ENCODE data around the gene NHEJ1. TPM values are rescaled to one million over a fixed set of nuclear protein-coding genes. Genes with fewer than 3 reads are reported as not detected.

NHEJ1 gene
- total RNA-seq, 1 experiment from 2014 or later, result 11.5 TPM

DNA sequence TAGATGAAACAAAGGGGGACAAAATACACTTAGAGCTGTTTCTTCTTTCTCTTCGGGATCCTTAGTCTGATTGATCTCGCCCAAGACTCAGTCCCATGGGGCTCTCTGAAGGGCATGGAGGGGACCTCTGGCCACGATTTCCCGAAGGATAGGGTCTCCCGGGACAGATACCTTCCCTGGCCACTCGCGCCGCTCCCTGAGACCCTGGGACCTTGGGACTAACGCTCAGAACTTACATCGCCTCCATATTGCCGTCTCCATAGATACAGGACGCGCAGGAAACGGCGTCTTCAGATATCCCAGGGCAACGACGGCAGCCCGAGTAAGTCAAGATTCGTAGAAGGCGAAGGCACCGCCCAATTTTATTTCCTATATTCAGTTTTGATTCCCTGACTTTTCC is 119.4 kb downstream of the NHEJ1 start, which contains the start of gene CFAP65:
Gene CFAP65 (minus strand): TSS at position 265 of the 400 bp plus-strand sequence. CDS start 2,468 bp downstream, outside the sequence.
- Mint-ChIP-seq H3K9me3 (ENCODE audit: unreplicated experiment) (no peaks in the 10 kb centered on the region), H3K4me3 (ENCODE audit: unreplicated experiment) (peak within 1 kb of the TSS; percentile 72), H3K4me1 (ENCODE audit: insufficient read depth, unreplicated experiment) (peaks cover 6% of the 10 kb centered on the region), H3K27ac (ENCODE audit: low read depth, unreplicated experiment) (no peak within 1 kb of the TSS), H3K36me3 (ENCODE audit: insufficient read depth, unreplicated experiment) (no peaks in the 10 kb centered on the region), H3K27me3 (ENCODE audit: insufficient read depth, unreplicated experiment) (peaks cover 86% of the 10 kb centered on the region)
- POLR2A ChIA-PET, result interaction anchor here (0.6 to 1.5 kb wide), 4 partner anchors 12 to 204 kb away, joined by 3 to 4 read pairs (median 4); partner anchors contain the start of genes GLB1L and STK16
- no peak for DNase-seq (ENCODE audit: unreplicated experiment)
- BruUV-seq (replicated peaks), result no TSS peak
- CTCF ChIA-PET, result interaction anchor here (0.6 to 2.3 kb wide), 16 partner anchors 9 to 364 kb away, joined by 3 to 15 read pairs (median 4); no protein-coding TSS in a partner anchor
- TF ChIP-seq, protein P1, sequence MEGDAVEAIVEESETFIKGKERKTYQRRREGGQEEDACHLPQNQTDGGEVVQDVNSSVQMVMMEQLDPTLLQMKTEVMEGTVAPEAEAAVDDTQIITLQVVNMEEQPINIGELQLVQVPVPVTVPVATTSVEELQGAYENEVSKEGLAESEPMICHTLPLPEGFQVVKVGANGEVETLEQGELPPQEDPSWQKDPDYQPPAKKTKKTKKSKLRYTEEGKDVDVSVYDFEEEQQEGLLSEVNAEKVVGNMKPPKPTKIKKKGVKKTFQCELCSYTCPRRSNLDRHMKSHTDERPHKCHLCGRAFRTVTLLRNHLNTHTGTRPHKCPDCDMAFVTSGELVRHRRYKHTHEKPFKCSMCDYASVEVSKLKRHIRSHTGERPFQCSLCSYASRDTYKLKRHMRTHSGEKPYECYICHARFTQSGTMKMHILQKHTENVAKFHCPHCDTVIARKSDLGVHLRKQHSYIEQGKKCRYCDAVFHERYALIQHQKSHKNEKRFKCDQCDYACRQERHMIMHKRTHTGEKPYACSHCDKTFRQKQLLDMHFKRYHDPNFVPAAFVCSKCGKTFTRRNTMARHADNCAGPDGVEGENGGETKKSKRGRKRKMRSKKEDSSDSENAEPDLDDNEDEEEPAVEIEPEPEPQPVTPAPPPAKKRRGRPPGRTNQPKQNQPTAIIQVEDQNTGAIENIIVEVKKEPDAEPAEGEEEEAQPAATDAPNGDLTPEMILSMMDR (IDR thresholded peaks at IDR 0.05; ENCODE audit: unreplicated experiment), result no peak
- intact Hi-C loops (cut with micrococcal nuclease), result no loop called here

DNA sequence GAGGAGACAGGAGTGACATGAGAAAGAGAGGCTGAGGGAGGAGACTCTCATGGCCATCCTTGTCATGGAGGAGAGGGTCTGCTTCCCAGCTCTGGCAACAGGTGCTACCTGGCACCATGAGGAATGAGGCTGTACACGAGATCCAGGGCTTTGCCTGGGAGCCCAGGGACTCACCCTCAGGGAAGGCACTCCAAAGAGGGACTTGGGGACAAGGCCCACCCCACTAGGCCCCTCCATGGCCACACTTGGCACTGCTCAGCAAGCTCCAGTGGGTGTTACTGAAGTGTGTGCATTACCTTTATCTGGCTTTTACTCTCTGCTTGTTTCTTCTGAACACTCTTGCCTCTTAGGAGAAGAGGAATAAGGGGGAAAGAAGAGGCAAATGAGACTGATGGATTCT is 122.0 kb downstream of the NHEJ1 start:
- TF ChIP-seq, protein P1 (IDR thresholded peaks at IDR 0.05; ENCODE audit: unreplicated experiment), result no peak
- H3K4me3 Mint-ChIP-seq (ENCODE audit: unreplicated experiment), result no peak overlapping the region
- H3K36me3 Mint-ChIP-seq (ENCODE audit: insufficient read depth, unreplicated experiment), result no peaks in the 10 kb centered on the region
- ChIA-PET CTCF (interaction anchor here (0.6 to 2.8 kb wide), 7 partner anchors 10 to 413 kb away, joined by 3 to 22 read pairs (median 4); no protein-coding TSS in a partner anchor), POLR2A (no interaction called here)
- H3K9me3 Mint-ChIP-seq (ENCODE audit: unreplicated experiment), result no peaks in the 10 kb centered on the region
- peaks cover 6% of the 10 kb centered on the region for H3K4me1 Mint-ChIP-seq (ENCODE audit: insufficient read depth, unreplicated experiment)
- H3K27ac Mint-ChIP-seq (ENCODE audit: low read depth, unreplicated experiment), result no peak overlapping the region
- H3K27me3 Mint-ChIP-seq (ENCODE audit: insufficient read depth, unreplicated experiment), result peaks cover 94% of the 10 kb centered on the region
- intact Hi-C loops (cut with micrococcal nuclease), result no loop called here
- no TSS peak for BruUV-seq (replicated peaks)
- DNase-seq (ENCODE audit: unreplicated experiment), result no peak

GRCh38 chr2:219037783-219038499 is 122.7 kb downstream of the NHEJ1 start:
- no peak for DNase-seq (ENCODE audit: unreplicated experiment)
- H3K4me1 Mint-ChIP-seq (ENCODE audit: insufficient read depth, unreplicated experiment), result peaks cover 6% of the 10 kb centered on the region
- H3K4me3 Mint-ChIP-seq (ENCODE audit: unreplicated experiment), result no peak overlapping the region
- peaks cover 94% of the 10 kb centered on the region for H3K27me3 Mint-ChIP-seq (ENCODE audit: insufficient read depth, unreplicated experiment)
- intact Hi-C loops (cut with micrococcal nuclease), result no loop called here
- TF ChIP-seq, protein P1 (IDR thresholded peaks at IDR 0.05; ENCODE audit: unreplicated experiment), result no peak
- no peaks in the 10 kb centered on the region for H3K36me3 Mint-ChIP-seq (ENCODE audit: insufficient read depth, unreplicated experiment)
- ChIA-PET CTCF (interaction anchor here (0.6 to 2.8 kb wide), 7 partner anchors 9 to 122 kb away, joined by 3 to 22 read pairs (median 4); no protein-coding TSS in a partner anchor), POLR2A (no interaction called here)
- BruUV-seq (replicated peaks), result no TSS peak
- no peaks in the 10 kb centered on the region for H3K9me3 Mint-ChIP-seq (ENCODE audit: unreplicated experiment)
- no peak overlapping the region for H3K27ac Mint-ChIP-seq (ENCODE audit: low read depth, unreplicated experiment)

GRCh38 chr2:219035942-219036341 is 124.7 kb downstream of the NHEJ1 start:
- Mint-ChIP-seq H3K27ac (ENCODE audit: low read depth, unreplicated experiment) (no peak overlapping the region), H3K4me3 (ENCODE audit: unreplicated experiment) (no peak overlapping the region), H3K36me3 (ENCODE audit: insufficient read depth, unreplicated experiment) (no peaks in the 10 kb centered on the region), H3K27me3 (ENCODE audit: insufficient read depth, unreplicated experiment) (peaks cover 88% of the 10 kb centered on the region), H3K4me1 (ENCODE audit: insufficient read depth, unreplicated experiment) (no peaks in the 10 kb centered on the region), H3K9me3 (ENCODE audit: unreplicated experiment) (no peaks in the 10 kb centered on the region)
- intact Hi-C loops (cut with micrococcal nuclease), result no loop called here
- CTCF ChIA-PET, result interaction anchor here (1.0 kb wide), 1 partner anchor 68 kb away, joined by 3 read pairs; no protein-coding TSS in a partner anchor
- DNase-seq (ENCODE audit: unreplicated experiment), result no peak
- POLR2A ChIA-PET, result no interaction called here
- no TSS peak for BruUV-seq (replicated peaks)
- TF ChIP-seq, protein P1 (IDR thresholded peaks at IDR 0.05; ENCODE audit: unreplicated experiment), result no peak
